GM18508 (cell line): ENCODE measurements around the gene GTF2F1.
"Not testable (repeated sequence)": the region's sequence is repeated elsewhere in the genome, so short reads cannot be mapped to it uniquely, and the experiment has no call there.

Experiments
- ATAC-seq: cut with Tn5 transposase; IDR thresholded peaks from one replicate; pipeline ENCODE4 v1.9.1; 2021; ENCODE audit warnings: moderate number of reproducible peaks; ENCODE audit not compliant: insufficient read depth, unreplicated experiment

GTF2F1 gene

GRCh38 chr19:6417713-6418561 lies 25.0 kb upstream of the GTF2F1 start:
- no peak for ATAC-seq

- ATAC-seq = no peak
Observed at GRCh38 chr19:6416658-6417405, 23.9 kb upstream of the GTF2F1 start.

GRCh38 chr19:6415591-6416190 lies 22.7 kb upstream of the GTF2F1 start:
- ATAC-seq = no peak

GRCh38 chr19:6414793-6415590 lies 22.0 kb upstream of the GTF2F1 start:
- no peak for ATAC-seq

GRCh38 chr19:6413721-6414643 lies 21.0 kb upstream of the GTF2F1 start:
- no peak for ATAC-seq

- no peak for ATAC-seq
Observed at GRCh38 chr19:6413291-6413690, 20.3 kb upstream of the GTF2F1 start.

- ATAC-seq = no peak
Observed at GRCh38 chr19:6412447-6413091, 19.6 kb upstream of the GTF2F1 start.

- ATAC-seq = no peak
Observed at GRCh38 chr19:6412061-6412446, 19.1 kb upstream of the GTF2F1 start.

- ATAC-seq = no peak
Observed at GRCh38 chr19:6409346-6409745, 16.4 kb upstream of the GTF2F1 start.

GRCh38 chr19:6406401-6406800 lies 13.4 kb upstream of the GTF2F1 start:
- no peak for ATAC-seq

- no peak for ATAC-seq
Observed at GRCh38 chr19:6402837-6403608, 10.1 kb upstream of the GTF2F1 start.

GRCh38 chr19:6402058-6402457 lies 9.1 kb upstream of the GTF2F1 start:
- ATAC-seq = no peak

GRCh38 chr19:6400062-6400944 lies 7.3 kb upstream of the GTF2F1 start:
- not testable (repeated sequence) for ATAC-seq

- no peak for ATAC-seq
Observed at GRCh38 chr19:6396305-6396704, 3.3 kb upstream of the GTF2F1 start.

GRCh38 chr19:6394831-6395230 lies 1.9 kb upstream of the GTF2F1 start:
- no peak for ATAC-seq

GRCh38 chr19:6393983-6394412 lies 1.0 kb upstream of the GTF2F1 start:
- ATAC-seq = no peak
